ENCODE data around the gene AHCYL2. TPM values are rescaled to one million over a fixed set of nuclear protein-coding genes. Genes with fewer than 3 reads are reported as not detected.

Gene AHCYL2
- 10 to 100 TPM; 14.4 to 22.2 (median 20.4) TPM for total RNA-seq
- polyA plus RNA-seq, result 10 to 100 TPM in 1 of 2 donors, 1 to 10 TPM in 1; 8.6 to 13.1 TPM
- total RNA-seq, result 24.4 reads per million, percentile 55 among the genes with 10 or more reads in this experiment

- peaks cover 27 to 63% (median 48%) of the 10 kb centered on the region in 7 donors for H3K4me1 Mint-ChIP-seq
- H3K9me3 Mint-ChIP-seq, result no peaks in the 10 kb centered on the region
- DNase-seq (peak; percentile 88 to 98 (median 95)), ATAC-seq (peak; percentile 96)
- intact Hi-C loops (cut with micrococcal nuclease), result loop anchor here (1.0 to 10.0 kb wide), 24 partner anchors 47 to 1637 kb away; partner anchors contain the start of genes ATP6V1F (in 2 of the 2), CALU (in 2 of the 2), KLHDC10 (in 2 of the 2) and NRF1 (in 2 of the 2)
- Histone ChIP-seq H3K36me3 (ENCODE audit: control insufficient read depth in 2 of 3, insufficient read depth in 3 of 3, low read length in 3 of 3) (no peaks in the 10 kb centered on the region), H3K9me3 (ENCODE audit: control insufficient read depth in 2 of 3, low read length in 3 of 3) (no peaks in the 10 kb centered on the region), H3K27me3 (ENCODE audit: control insufficient read depth in 2 of 2, insufficient read depth in 2 of 2, low read length in 2 of 2) (no peaks in the 10 kb centered on the region), H3K4me1 (ENCODE audit: control insufficient read depth in 2 of 2, insufficient read depth in 2 of 2, low read length in 2 of 2) (peaks cover 13 to 16% of the 10 kb centered on the region in 2 donors), H3K4me3 (ENCODE audit: low read length) (peak within 1 kb of the TSS; percentile 96), H3K27ac (ENCODE audit: low read depth, low read length) (peak within 1 kb of the TSS; percentile 85)
- peak within 1 kb of the TSS; percentile 88 to 99 (median 96) for H3K4me3 Mint-ChIP-seq
- peak within 1 kb of the TSS; percentile 87 to 98 (median 95) for H3K27ac Mint-ChIP-seq
- POLR2A ChIA-PET, result interaction anchor here (0.9 to 2.1 kb wide), 2 partner anchors 12 to 47 kb away, joined by 3 to 6 read pairs; no protein-coding TSS in a partner anchor
- CTCF ChIA-PET, result interaction anchor here (8.4 kb wide), 1 partner anchor 46 kb away, joined by 159 read pairs; no protein-coding TSS in a partner anchor
- no peaks in the 10 kb centered on the region for H3K27me3 Mint-ChIP-seq
- peaks cover 0 to 3% (median 0%) of the 10 kb centered on the region in 5 donors for H3K36me3 Mint-ChIP-seq
Observed at GRCh38 chr7:129224251-129225205, at the start of gene AHCYL2. TSS of gene AHCYL2 (plus strand) at chr7:129225030.

- ChIA-PET POLR2A (no interaction called here), CTCF (interaction anchor here (0.9 kb wide), 1 partner anchor 78 kb away, joined by 4 read pairs; no protein-coding TSS in a partner anchor)
- no peaks in the 10 kb centered on the region for H3K27me3 ChIP-seq (ENCODE audit: control insufficient read depth in 2 of 2, insufficient read depth in 2 of 2, low read length in 2 of 2)
- no peak for DNase-seq
- H3K4me3 ChIP-seq (ENCODE audit: low read length), result no peak overlapping the region
- peaks cover 7 to 37% (median 9%) of the 10 kb centered on the region in 5 donors for H3K27me3 Mint-ChIP-seq
- ATAC-seq, result no peak
- H3K4me3 Mint-ChIP-seq, result no peak overlapping the region
- intact Hi-C loops (cut with micrococcal nuclease), result no loop called here
- peaks cover 0 to 5% (median 0%) of the 10 kb centered on the region in 11 donors for H3K9me3 Mint-ChIP-seq
- peaks cover 0 to 1% (median 0%) of the 10 kb centered on the region in 7 donors for H3K4me1 Mint-ChIP-seq
- no peaks in the 10 kb centered on the region for H3K36me3 ChIP-seq (ENCODE audit: control insufficient read depth in 2 of 3, insufficient read depth in 3 of 3, low read length in 3 of 3)
- H3K27ac ChIP-seq (ENCODE audit: low read depth, low read length), result no peak overlapping the region
- no peaks in the 10 kb centered on the region for H3K9me3 ChIP-seq (ENCODE audit: control insufficient read depth in 2 of 3, low read length in 3 of 3)
- no peak overlapping the region for H3K27ac Mint-ChIP-seq
- H3K4me1 ChIP-seq (ENCODE audit: control insufficient read depth in 2 of 2, insufficient read depth in 2 of 2, low read length in 2 of 2), result no peaks in the 10 kb centered on the region
- peaks cover 0 to 4% (median 0%) of the 10 kb centered on the region in 5 donors for H3K36me3 Mint-ChIP-seq
Observed at GRCh38 chr7:129176916-129177710, 47.7 kb upstream of the AHCYL2 start.

GRCh38 chr7:129184981-129185670, 39.7 kb upstream of the AHCYL2 start:
- ChIA-PET CTCF (interaction anchor here (1.0 kb wide), 1 partner anchor 21 kb away, joined by 3 read pairs; no protein-coding TSS in a partner anchor), POLR2A (interaction anchor here (0.7 kb wide), 1 partner anchor 21 kb away, joined by 7 read pairs; no protein-coding TSS in a partner anchor)
- ATAC-seq (no peak), DNase-seq (no peak)
- Histone ChIP-seq H3K27ac (ENCODE audit: low read depth, low read length) (no peak overlapping the region), H3K9me3 (ENCODE audit: control insufficient read depth in 2 of 3, low read length in 3 of 3) (no peaks in the 10 kb centered on the region), H3K4me1 (ENCODE audit: control insufficient read depth in 2 of 2, insufficient read depth in 2 of 2, low read length in 2 of 2) (peaks cover 0 to 4% of the 10 kb centered on the region in 2 donors), H3K36me3 (ENCODE audit: control insufficient read depth in 2 of 3, insufficient read depth in 3 of 3, low read length in 3 of 3) (no peaks in the 10 kb centered on the region), H3K27me3 (ENCODE audit: control insufficient read depth in 2 of 2, insufficient read depth in 2 of 2, low read length in 2 of 2) (peaks cover 0 to 5% of the 10 kb centered on the region in 2 donors), H3K4me3 (ENCODE audit: low read length) (no peak overlapping the region)
- Mint-ChIP-seq H3K4me1 (peaks cover 7 to 15% (median 13%) of the 10 kb centered on the region in 7 donors), H3K27me3 (peaks cover 18 to 53% (median 34%) of the 10 kb centered on the region in 5 donors), H3K9me3 (peaks cover 0 to 5% (median 0%) of the 10 kb centered on the region in 11 donors), H3K36me3 (peaks cover 0 to 4% (median 0%) of the 10 kb centered on the region in 5 donors), H3K4me3 (peak overlapping the region in 1 of 10 donors; percentile 29), H3K27ac (no peak overlapping the region)
- intact Hi-C loops (cut with micrococcal nuclease), result no loop called here

- CTCF ChIA-PET, result no interaction called here
- peak overlapping the region in 1 of 10 donors; percentile 10 for H3K4me3 Mint-ChIP-seq
Observed at GRCh38 chr7:129186749-129187260, 38.0 kb upstream of the AHCYL2 start.

GRCh38 chr7:129187681-129188371, 37.0 kb upstream of the AHCYL2 start:
- H3K4me1 Mint-ChIP-seq, result peaks cover 7 to 15% (median 13%) of the 10 kb centered on the region in 7 donors
- ATAC-seq (no peak), DNase-seq (no peak)
- Histone ChIP-seq H3K4me1 (ENCODE audit: control insufficient read depth in 2 of 2, insufficient read depth in 2 of 2, low read length in 2 of 2) (peaks cover 0 to 4% of the 10 kb centered on the region in 2 donors), H3K4me3 (ENCODE audit: low read length) (no peak overlapping the region), H3K9me3 (ENCODE audit: control insufficient read depth in 2 of 3, low read length in 3 of 3) (no peaks in the 10 kb centered on the region), H3K27ac (ENCODE audit: low read depth, low read length) (no peak overlapping the region), H3K36me3 (ENCODE audit: control insufficient read depth in 2 of 3, insufficient read depth in 3 of 3, low read length in 3 of 3) (no peaks in the 10 kb centered on the region), H3K27me3 (ENCODE audit: control insufficient read depth in 2 of 2, insufficient read depth in 2 of 2, low read length in 2 of 2) (peaks cover 0 to 5% of the 10 kb centered on the region in 2 donors)
- H3K9me3 Mint-ChIP-seq, result peaks cover 0 to 2% (median 0%) of the 10 kb centered on the region in 11 donors
- CTCF ChIA-PET, result no interaction called here
- POLR2A ChIA-PET, result no interaction called here
- peak overlapping the region in 1 of 9 donors; percentile 28 for H3K27ac Mint-ChIP-seq
- intact Hi-C loops (cut with micrococcal nuclease), result no loop called here
- peaks cover 35 to 67% (median 46%) of the 10 kb centered on the region in 5 donors for H3K27me3 Mint-ChIP-seq
- H3K36me3 Mint-ChIP-seq, result no peaks in the 10 kb centered on the region
- H3K4me3 Mint-ChIP-seq, result peak overlapping the region; percentile 45 to 82 (median 73)

More at GRCh38 chr7:129186749-129187260, 38.0 kb upstream of the AHCYL2 start:
- H3K4me3 ChIP-seq (ENCODE audit: low read length), result no peak overlapping the region
- peaks cover 0 to 4% of the 10 kb centered on the region in 2 donors for H3K4me1 ChIP-seq (ENCODE audit: control insufficient read depth in 2 of 2, insufficient read depth in 2 of 2, low read length in 2 of 2)
- ATAC-seq (no peak), DNase-seq (no peak)
- no peaks in the 10 kb centered on the region for H3K36me3 Mint-ChIP-seq
- no peaks in the 10 kb centered on the region for H3K9me3 ChIP-seq (ENCODE audit: control insufficient read depth in 2 of 3, low read length in 3 of 3)
- intact Hi-C loops (cut with micrococcal nuclease), result no loop called here
- H3K4me1 Mint-ChIP-seq, result peaks cover 7 to 15% (median 13%) of the 10 kb centered on the region in 7 donors
- POLR2A ChIA-PET, result no interaction called here
- H3K27ac Mint-ChIP-seq, result no peak overlapping the region
- H3K36me3 ChIP-seq (ENCODE audit: control insufficient read depth in 2 of 3, insufficient read depth in 3 of 3, low read length in 3 of 3), result no peaks in the 10 kb centered on the region
- H3K27me3 Mint-ChIP-seq, result peaks cover 24 to 60% (median 36%) of the 10 kb centered on the region in 5 donors
- H3K27me3 ChIP-seq (ENCODE audit: control insufficient read depth in 2 of 2, insufficient read depth in 2 of 2, low read length in 2 of 2), result peaks cover 0 to 5% of the 10 kb centered on the region in 2 donors
- H3K27ac ChIP-seq (ENCODE audit: low read depth, low read length), result no peak overlapping the region
- H3K9me3 Mint-ChIP-seq, result peaks cover 0 to 4% (median 0%) of the 10 kb centered on the region in 11 donors

Measured in naive thymus-derived CD4-positive, alpha-beta T cell (primary cell).